OCI-LY1 (cell line): ENCODE data around the gene RASL11A.

ENCODE experiments used
- CTCF ChIP-seq: fragments of 200-600 bp; sonication (generic), shearing (Covaris generic); IDR thresholded peaks from 2 replicates; pipeline ENCODE4 v1.5.1; 2017; ENCODE audit warnings: mild to moderate bottlenecking, antibody characterized with exemption, low read length, moderate library complexity, mixed read lengths
- EZH2 ChIP-seq: fragments of 200-600 bp; sonication (generic), shearing (Covaris generic); IDR thresholded peaks from 2 replicates; pipeline ENCODE4 v1.8.0; 2017; ENCODE audit warnings: borderline replicate concordance, mixed run types, mild to moderate bottlenecking, antibody characterized with exemption, low read length, moderate library complexity, mixed read lengths

- no peak for TF ChIP-seq CTCF
- TF ChIP-seq EZH2, result no peak
Observed at GRCh38 chr13:27280841-27281240, 10.2 kb downstream of the RASL11A start.
